HepG2 (cell line): ENCODE results near the gene GUCY2D. TPM values are rescaled to one million over a fixed set of nuclear protein-coding genes. Genes with fewer than 3 reads are reported as not detected.

Experiments
- HINFP ChIP-seq: sonication (generic); formaldehyde crosslinking; IDR thresholded peaks from 2 replicates; pipeline ENCODE4 v1.4.0; 2020; ENCODE audit warnings: low read depth, mild to moderate bottlenecking, missing genetic modification reagents
- PBX3 ChIP-seq: sonication (generic); formaldehyde crosslinking; IDR thresholded peaks from 2 replicates; pipeline ENCODE4 v1.8.1; 2023; ENCODE audit warnings: missing genetic modification reagents, inconsistent platforms, borderline replicate concordance
- PITX1 ChIP-seq: sonication (generic); formaldehyde crosslinking; IDR thresholded peaks from 2 replicates; pipeline ENCODE4 v1.5.1; 2020; ENCODE audit warnings: mild to moderate bottlenecking, missing genetic modification reagents
- RCOR2 ChIP-seq: IDR thresholded peaks from 2 replicates; pipeline ENCODE4 v1.6.1; 2016; ENCODE audit warnings: missing biosample characterization, missing genetic modification reagents
- RXRA ChIP-seq: sonication (generic); formaldehyde crosslinking; IDR thresholded peaks from 2 replicates; pipeline ENCODE4 v1.5.1; 2020; ENCODE audit warnings: missing genetic modification reagents
- SAFB2 ChIP-seq: sonication (generic); formaldehyde crosslinking; IDR thresholded peaks from 2 replicates; pipeline ENCODE4 v1.5.1; 2020; ENCODE audit warnings: missing genetic modification reagents, low read depth, mild to moderate bottlenecking, borderline replicate concordance
- STAT6 ChIP-seq: sonication (generic); formaldehyde crosslinking; IDR thresholded peaks from 2 replicates; pipeline ENCODE4 v1.4.0; 2020; ENCODE audit warnings: missing genetic modification reagents, mild to moderate bottlenecking, borderline replicate concordance
- TRAFD1 ChIP-seq: sonication (generic); formaldehyde crosslinking; IDR thresholded peaks from 2 replicates; pipeline ENCODE4 v1.5.1; 2020; ENCODE audit warnings: missing genetic modification reagents, mild to moderate bottlenecking, borderline replicate concordance
- ZFP90 ChIP-seq: sonication (generic); formaldehyde crosslinking; IDR thresholded peaks from 2 replicates; pipeline ENCODE4 v1.8.0; 2022; ENCODE audit warnings: missing genetic modification reagents, mild to moderate bottlenecking, inconsistent platforms, borderline replicate concordance
- ZNF20 ChIP-seq: sonication (generic); formaldehyde crosslinking; IDR thresholded peaks from 2 replicates; pipeline ENCODE4 v1.4.0; 2020; ENCODE audit warnings: mild to moderate bottlenecking, moderate library complexity, missing genetic modification reagents
- ZNF432 ChIP-seq: sonication (generic); formaldehyde crosslinking; IDR thresholded peaks from 2 replicates; pipeline ENCODE4 v1.5.0; 2020; ENCODE audit warnings: missing genetic modification reagents, mild to moderate bottlenecking, borderline replicate concordance
- ZNF501 ChIP-seq: sonication (generic); formaldehyde crosslinking; IDR thresholded peaks from 2 replicates; pipeline ENCODE4 v1.5.1; 2020; ENCODE audit warnings: mild to moderate bottlenecking, moderate library complexity, missing genetic modification reagents
- ZNF563 ChIP-seq: sonication (generic); formaldehyde crosslinking; IDR thresholded peaks from 2 replicates; pipeline ENCODE4 v1.8.0; 2022; ENCODE audit warnings: mild to moderate bottlenecking, moderate library complexity, missing genetic modification reagents
- ZNF782 ChIP-seq: sonication (generic); formaldehyde crosslinking; IDR thresholded peaks from 2 replicates; pipeline ENCODE4 v1.4.0; 2020; ENCODE audit warnings: missing genetic modification reagents, mild to moderate bottlenecking, borderline replicate concordance
- polyA plus RNA-seq, 8 experiments: library from polyadenylated mRNA; depleted of rRNA in 3 of 8; stranded (reverse) in 7 of 8; unstranded in 1 of 8; fragments of >200 nt; fragmentation: Illumina TruSeq in 4 of 8; extraction: Trizol in 4 of 8; gene quantifications; 2 replicates each; pipeline versions ENCODE4 v1.2.1 to v1.2.3, GENCODE V29; 2011 to 2016; ENCODE audit warnings: low read depth in 4 of 8, missing spikeins in 1 of 8, mixed read lengths in 1 of 8; ENCODE audit not compliant: insufficient read depth in 1 of 8
- total RNA-seq, 5 experiments: library from RNA; depleted of rRNA; stranded (reverse); fragments of >200 nt; fragmentation: Illumina TruSeq; extraction: Trizol; gene quantifications; 2 replicates each; pipeline ENCODE4 v1.2.3, GENCODE V29; 2016; ENCODE audit warnings: low read depth in 1 of 5
- TF ChIP-seq, protein P1 (sequence below), 2 experiments: fragments of 450-650 bp in 1 of 2; sonication (generic) in 1 of 2; formaldehyde crosslinking; IDR thresholded peaks; 2 replicates each; pipeline versions ENCODE4 v1.5.0 to v1.8.0; 2020 to 2022; ENCODE audit warnings: mild to moderate bottlenecking in 1 of 2, missing genetic modification reagents in 1 of 2
- TF ChIP-seq, protein P2 (sequence below): sonication (generic); formaldehyde crosslinking; IDR thresholded peaks from 2 replicates; pipeline ENCODE4 v1.4.0; 2020; ENCODE audit warnings: missing genetic modification reagents

GUCY2D gene
- total and polyA plus RNA-seq, 2 of the 13 experiments (the other 11 are each of a cell fraction or from before 2014, with no cell fraction given): not detected

GRCh38 chr17:8056976-8057625 is 54.7 kb downstream of the GUCY2D start (continued):
- TF ChIP-seq HINFP (CRISPR knock-in tag) (peak; percentile 45; the same call in 1 of the 2 replicates), PITX1 (CRISPR knock-in tag) (0 out of 2 replicates have a peak, but pooled peaks have one; percentile 1), ZNF501 (CRISPR knock-in tag) (no peak), RXRA (CRISPR knock-in tag) (no peak), ZNF563 (CRISPR knock-in tag) (0 out of 2 replicates have a peak, but pooled peaks have one; percentile 6), ZNF432 (CRISPR knock-in tag) (no peak), ZFP90 (0 out of 2 replicates have a peak, but pooled peaks have one; percentile 3), ZNF782 (CRISPR knock-in tag) (no peak; the same call in 1 of the 2 replicates), SAFB2 (CRISPR knock-in tag) (0 out of 2 replicates have a peak, but pooled peaks have one; percentile 4), TRAFD1 (CRISPR knock-in tag) (no peak), STAT6 (no peak), RCOR2 (no peak), ZNF20 (0 out of 2 replicates have a peak, but pooled peaks have one; percentile 21), PBX3 (CRISPR knock-in tag) (no peak)
- TF ChIP-seq, protein P1, sequence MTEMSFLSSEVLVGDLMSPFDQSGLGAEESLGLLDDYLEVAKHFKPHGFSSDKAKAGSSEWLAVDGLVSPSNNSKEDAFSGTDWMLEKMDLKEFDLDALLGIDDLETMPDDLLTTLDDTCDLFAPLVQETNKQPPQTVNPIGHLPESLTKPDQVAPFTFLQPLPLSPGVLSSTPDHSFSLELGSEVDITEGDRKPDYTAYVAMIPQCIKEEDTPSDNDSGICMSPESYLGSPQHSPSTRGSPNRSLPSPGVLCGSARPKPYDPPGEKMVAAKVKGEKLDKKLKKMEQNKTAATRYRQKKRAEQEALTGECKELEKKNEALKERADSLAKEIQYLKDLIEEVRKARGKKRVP (CRISPR knock-in tag; IDR thresholded peaks at IDR 0.05): no peak
- TF ChIP-seq, protein P2, sequence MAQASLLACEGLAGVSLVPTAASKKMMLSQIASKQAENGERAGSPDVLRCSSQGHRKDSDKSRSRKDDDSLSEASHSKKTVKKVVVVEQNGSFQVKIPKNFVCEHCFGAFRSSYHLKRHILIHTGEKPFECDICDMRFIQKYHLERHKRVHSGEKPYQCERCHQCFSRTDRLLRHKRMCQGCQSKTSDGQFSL (CRISPR knock-in tag): no peak
